ENCODE data around the gene SMARCA2. TPM values are rescaled to one million over a fixed set of nuclear protein-coding genes. Genes with fewer than 3 reads are reported as not detected.

The SMARCA2 gene
- total and polyA plus RNA-seq, 10 of the 15 experiments (the other 5 are each of a cell fraction or from before 2014, with no cell fraction given), result 100 to 392 (median 204) TPM

GRCh38 chr9:2065704-2066103 lies 50.6 kb downstream of the SMARCA2 start:
- Histone ChIP-seq H3K9me3 (replicated peaks; ENCODE audit: control insufficient read depth, insufficient read depth, low read length) (no peaks in the 10 kb centered on the region; the same call in 2 of the 3 replicates), H3K4me3 (no peak overlapping the region), H3K27me3 (replicated peaks in 1 of 2; ENCODE audit: control insufficient read depth in 2 of 2, insufficient read depth in 2 of 2, low read length in 1 of 2) (no peaks in the 10 kb centered on the region), H4K20me1 (ENCODE audit: control insufficient read depth, insufficient read depth) (no peaks in the 10 kb centered on the region), H2AFZ (ENCODE audit: control insufficient read depth, low read depth, low read length) (no peak overlapping the region), H3K79me2 (ENCODE audit: control insufficient read depth, insufficient read depth, low read length) (no peaks in the 10 kb centered on the region; the same call in 1 of the 2 replicates), H3K36me3 (ENCODE audit: control insufficient read depth in 2 of 2, insufficient read depth in 2 of 2, low read length in 1 of 2) (peaks cover 8 to 33% of the 10 kb centered on the region in 2 experiments), H3K27ac (ENCODE audit: control insufficient read depth, insufficient read depth) (no peak overlapping the region), H3K9ac (ENCODE audit: control insufficient read depth, insufficient read depth, low read length) (no peak overlapping the region), H3K4me2 (ENCODE audit: control insufficient read depth, insufficient read depth) (no peak overlapping the region), H3K4me1 (ENCODE audit: control insufficient read depth, insufficient read depth, low read length) (no peaks in the 10 kb centered on the region)
- no peak for TF ChIP-seq CBFB (IDR thresholded peaks at IDR 0.05; ENCODE audit: low read depth)
- no peak for TF ChIP-seq NFYA (IDR thresholded peaks at IDR 0.05; ENCODE audit: borderline replicate concordance, low read depth, low read length)
- no peak for TF ChIP-seq BCL3 (IDR thresholded peaks at IDR 0.05; ENCODE audit: borderline replicate concordance, insufficient read depth, low read depth, low read length, poor library complexity, severe bottlenecking)
- no peak for TF ChIP-seq HSF1 (IDR thresholded peaks at IDR 0.05; ENCODE audit: low read depth, low read length)
- TF ChIP-seq BHLHE40 (IDR thresholded peaks at IDR 0.05; ENCODE audit: borderline replicate concordance in 1 of 2, low read depth in 2 of 2, low read length in 1 of 2), result no peak
- no peak for TF ChIP-seq RELB (IDR thresholded peaks at IDR 0.05; ENCODE audit: low read depth)
- no peak for TF ChIP-seq ASH2L (IDR thresholded peaks at IDR 0.05; ENCODE audit: borderline replicate concordance, low read depth)
- no peak for TF ChIP-seq TARDBP (IDR thresholded peaks at IDR 0.05; ENCODE audit: borderline replicate concordance)
- no peak for TF ChIP-seq IRF4 (IDR thresholded peaks at IDR 0.05; ENCODE audit: low read depth, low read length)
- no peak for TF ChIP-seq CEBPZ (IDR thresholded peaks at IDR 0.05; ENCODE audit: low read depth, low read length)
- TF ChIP-seq ELK1 (IDR thresholded peaks at IDR 0.05; ENCODE audit: low read depth, low read length), result no peak
- TF ChIP-seq LARP7 (IDR thresholded peaks at IDR 0.05), result no peak
- no peak for TF ChIP-seq WRNIP1 (IDR thresholded peaks at IDR 0.05; ENCODE audit: borderline replicate concordance, low read depth, low read length)
- 25% methylated on average over 3 of the region's 3 CpGs for WGBS (ENCODE audit: insufficient coverage, insufficient replicate concordance, low lambda C conversion rate, missing lambda C conversion rate)
- ChIA-PET RAD21 (ENCODE audit: unreplicated experiment) (interaction anchor here (0.6 kb wide), 1 partner anchor 92 kb away, joined by 5 read pairs; no protein-coding TSS in a partner anchor), CTCF (interaction anchor here (0.7 to 2.2 kb wide), 5 partner anchors 11 to 338 kb away, joined by 3 to 8 read pairs (median 3); no protein-coding TSS in a partner anchor), POLR2A (no interaction called here), SMC1A (ENCODE audit: uncharacterized antibody, unreplicated experiment) (interaction anchor here (0.7 to 2.0 kb wide), 7 partner anchors 9 to 126 kb away, joined by 3 to 7 read pairs (median 3); no protein-coding TSS in a partner anchor)
- intact Hi-C loops (cut with micrococcal nuclease; ENCODE audit: unreplicated experiment) (no loop called here), in situ Hi-C loops (cut with MboI) (no loop called here)
- BruUV-seq (replicated peaks), result no TSS peak
- no peak for DNase-seq (ENCODE audit: low read depth, low spot score)
- ATAC-seq, result no peak
- no peak for FAIRE-seq

Data from GM12878 (cell line).